Right lobe of liver (tissue), 6 donors: ENCODE data around the gene TAF12. TPM values are rescaled to one million over a fixed set of nuclear protein-coding genes. Genes with fewer than 3 reads are reported as not detected.
A peak's percentile ranks its signal among the peaks of the same experiment; 100 is the strongest.
"Not testable (repeated sequence)": the region's sequence is repeated elsewhere in the genome, so short reads cannot be mapped to it uniquely, and the experiment has no call there.

Experiments used
- ATAC-seq, 4 donors: fragments of 200-7000 bp; cut with Tn5 transposase; one replicate each; pipeline ENCODE4 v1.9.1; 2020; ENCODE audit warnings: mild to moderate bottlenecking in 4 of 4, moderate library complexity in 4 of 4
- DNase-seq, 3 donors: peaks; one replicate each; pipeline ENCODE4 v3.0.0-alpha.2; 2020
- H3K27ac ChIP-seq, 3 donors: fragments of 200-600 bp; one replicate each; pipeline ENCODE4 v1.8.0; 2022
- H3K27me3 ChIP-seq, 2 donors: fragments of 200-600 bp; one replicate each; pipeline ENCODE4 v1.8.0; 2022
- H3K36me3 ChIP-seq, 4 donors: fragments of 200-600 bp; sonication (generic) in 1 of 4; one replicate each; pipeline versions ENCODE4 v1.5.1 to v1.8.0; 2017 to 2022; ENCODE audit warnings: control low read depth in 1 of 4
- H3K4me1 ChIP-seq, 4 donors: fragments of 200-600 bp; sonication (generic) in 1 of 4; one replicate each; pipeline versions ENCODE4 v1.5.1 to v1.8.0; 2017 to 2022; ENCODE audit warnings: control low read depth in 1 of 4
- H3K4me3 ChIP-seq, 3 donors: fragments of 200-600 bp; one replicate each; pipeline ENCODE4 v1.8.0; 2022
- H3K9me3 ChIP-seq, 4 donors: fragments of 200-600 bp; sonication (generic) in 1 of 4; one replicate each; pipeline versions ENCODE4 v1.5.1 to v1.8.0; 2017 to 2022; ENCODE audit warnings: control low read depth in 1 of 4
- CTCF ChIP-seq, 4 donors: fragments of 200-600 bp in 3 of 4; fragments of 450-650 bp in 1 of 4; IDR thresholded peaks; one replicate each; pipeline versions ENCODE4 v1.5.1 to v1.8.0; 2016 to 2022; ENCODE audit warnings: antibody characterized with exemption in 4 of 4, mild to moderate bottlenecking in 2 of 4
- POLR2A ChIP-seq: fragments of 450-650 bp; IDR thresholded peaks from one replicate; pipeline ENCODE4 v1.6.1; 2017; ENCODE audit warnings: antibody characterized with exemption, mild to moderate bottlenecking
- WGBS: methylation state at CpG from one replicate; pipeline ENCODE4 v1.1.6; 2018; ENCODE audit warnings: low coverage, low lambda C conversion rate; ENCODE audit not compliant: insufficient coverage; ENCODE audit errors: missing lambda C conversion rate; 5-methylcytosine and 5-hydroxymethylcytosine counted together
- intact Hi-C, 2 donors: fragments of 100-400 bp; cut with DNase I; formaldehyde crosslinking; loops; one replicate each; pipeline versions ENCODE4 v1.11.2 to v1.14.1; 2022
- total RNA-seq, 6 experiments: library from RNA; depleted of rRNA in 2 of 6; stranded (reverse); fragments of >200 nt in 2 of 6; fragmentation: NEBNext Ultra II Directional in 3 of 6; extraction: Animal tissue kit (Norgen Biotek cat#: 25700) in 3 of 6; gene quantifications; one replicate each; pipeline versions ENCODE4 v1.1.0 to v1.2.4, GENCODE V29; 2016 to 2023
- donor health status: DM: no; HTN: yes; CAD: no.
- donor health status: DM: no; HTN: no; CAD: no.
- donor health status: DM: no; HTN: no; CAD: no.
- donor health status: DM: no; HTN: yes; CAD: no.
- donor health status: DM: no; HTN: yes; CAD: no.

Gene TAF12
- total RNA-seq, 6 experiments from 2014 or later, result 7.8 to 12.0 (median 10.3) TPM

GRCh38 chr1:28592321-28593071 lies 50.4 kb downstream of the TAF12 start:
- Histone ChIP-seq H3K27me3 (no peaks in the 10 kb centered on the region), H3K4me1 (no peaks in the 10 kb centered on the region), H3K36me3 (no peaks in the 10 kb centered on the region), H3K4me3 (peak overlapping the region; percentile 34 to 56 (median 39)), H3K9me3 (no peaks in the 10 kb centered on the region), H3K27ac (no peak overlapping the region)
- WGBS, result 26% methylated on average over 5 of the region's 81 CpGs
- ATAC-seq, result peak; percentile 40 to 63 (median 54)
- peak in 1 of 3 donors; percentile 30 for DNase-seq
- intact Hi-C loops, result no loop called here
- TF ChIP-seq CTCF (IDR thresholded peaks at IDR 0.05) (no peak), POLR2A (no peak)

GRCh38 chr1:28591708-28592320 lies 51.1 kb downstream of the TAF12 start, which contains the start of gene RAB42:
Gene RAB42 (plus strand): TSS chr1:28592265. CDS start chr1:28592512, 247 bp downstream.
- H3K9me3 ChIP-seq, result no peaks in the 10 kb centered on the region
- intact Hi-C loops, result no loop called here
- TF ChIP-seq POLR2A (no peak), CTCF (IDR thresholded peaks at IDR 0.05) (no peak)
- ATAC-seq (peak; percentile 27 to 56 (median 48)), DNase-seq (peak in 1 of 3 donors; percentile 51)
- H3K36me3 ChIP-seq, result no peaks in the 10 kb centered on the region
- WGBS, result 30% methylated on average over 7 of the region's 13 CpGs
- H3K27me3 ChIP-seq, result no peaks in the 10 kb centered on the region
- peak within 1 kb of the TSS; percentile 34 to 56 (median 39) for H3K4me3 ChIP-seq
- H3K27ac ChIP-seq, result no peak within 1 kb of the TSS
- no peaks in the 10 kb centered on the region for H3K4me1 ChIP-seq

GRCh38 chr1:28586585-28587391 lies 56.1 kb downstream of the TAF12 start:
- DNase-seq, H3K27me3 ChIP-seq, H3K9me3 ChIP-seq, H3K4me1 ChIP-seq, H3K4me3 ChIP-seq, ATAC-seq, H3K27ac ChIP-seq, intact Hi-C loops, H3K36me3 ChIP-seq: not testable (repeated sequence)
- WGBS, result 83% methylated on average over 15 of the region's 19 CpGs

- H3K4me1 ChIP-seq, result peaks cover 0 to 18% (median 7%) of the 10 kb centered on the region in 4 donors
- ATAC-seq (peak; percentile 13 to 20 (median 16)), DNase-seq (no peak)
- peak overlapping the region in 2 of 3 donors; percentile 64 to 83 for H3K27ac ChIP-seq
- H3K36me3 ChIP-seq, result peaks cover 0 to 28% (median 15%) of the 10 kb centered on the region in 4 donors
- TF ChIP-seq CTCF (IDR thresholded peaks at IDR 0.05), result no peak
- no peak for TF ChIP-seq POLR2A
- WGBS, result 1% methylated on average over 10 of the region's 10 CpGs
- H3K27me3 ChIP-seq, result no peaks in the 10 kb centered on the region
- H3K9me3 ChIP-seq, result no peaks in the 10 kb centered on the region
- peak overlapping the region; percentile 67 to 75 (median 73) for H3K4me3 ChIP-seq
- intact Hi-C loops, result no loop called here
Observed at GRCh38 chr1:28582248-28582615, 60.6 kb downstream of the TAF12 start.
